ENCODE measurements around the gene ADGRD1.
"Not testable (repeated sequence)": the region's sequence is repeated elsewhere in the genome, so short reads cannot be mapped to it uniquely, and the experiment has no call there.

ADGRD1 gene

GRCh38 chr12:130937546-130937945, 16.2 kb upstream of the ADGRD1 start:
- not testable (repeated sequence) for DNase-seq (ENCODE audit: low spot score)

GRCh38 chr12:130938186-130938585, 15.5 kb upstream of the ADGRD1 start:
- DNase-seq (ENCODE audit: low spot score): no peak

DNA sequence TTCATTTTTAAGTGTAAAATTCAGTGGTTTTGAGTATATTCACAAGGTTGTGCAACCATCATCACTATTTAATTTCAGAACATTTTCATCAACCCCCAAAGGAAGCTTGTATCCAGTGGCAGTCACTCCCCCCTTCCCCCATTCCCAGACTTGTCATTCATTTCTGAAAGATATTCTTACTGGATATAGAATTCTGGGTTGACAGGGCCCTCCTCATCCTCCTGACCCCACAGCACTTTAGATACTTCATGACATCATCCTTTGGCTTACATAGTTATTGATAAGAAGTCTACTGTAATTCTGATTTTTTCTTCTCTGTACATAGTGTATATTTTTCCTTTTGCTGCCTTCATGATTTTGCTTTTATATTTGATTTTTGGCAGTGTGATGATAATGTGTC, 8.8 kb upstream of the ADGRD1 start:
- DNase-seq (ENCODE audit: low spot score): no peak

DNA sequence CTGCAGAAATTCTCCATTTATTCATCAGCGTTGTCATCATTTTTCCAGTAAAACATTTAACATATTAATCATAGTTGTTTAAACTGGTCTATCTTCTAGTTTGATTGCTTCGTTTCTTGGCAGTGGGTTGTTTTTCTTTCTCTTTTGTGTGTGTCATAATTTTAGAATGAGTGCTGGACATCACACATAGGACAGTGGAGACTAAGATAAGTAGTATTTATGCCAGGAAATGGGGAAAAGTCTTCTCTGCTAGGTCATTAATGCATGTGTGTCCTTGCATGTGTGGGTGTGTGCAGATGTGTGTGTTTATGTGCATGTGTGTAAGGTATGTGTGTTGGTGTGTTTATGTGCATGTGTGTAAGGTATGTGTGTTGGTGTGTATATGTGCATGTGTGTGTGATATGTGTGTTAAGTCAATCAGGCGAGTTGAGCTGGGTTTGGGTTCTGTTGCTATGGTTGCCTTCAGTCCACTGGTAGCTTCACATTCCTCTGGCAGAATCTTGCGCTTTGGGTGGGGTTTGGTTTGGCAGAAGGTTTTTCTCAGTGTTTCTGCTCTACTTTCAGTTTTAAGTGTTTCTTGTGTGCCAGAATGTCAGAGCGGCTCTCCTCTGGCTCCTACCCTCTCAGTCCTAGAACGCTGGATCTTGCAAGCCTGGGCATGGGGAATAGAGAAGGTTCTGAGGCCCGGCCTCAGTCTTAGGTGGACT, 7.8 kb upstream of the ADGRD1 start:
- DNase-seq (ENCODE audit: low spot score): no peak

GRCh38 chr12:130947028-130947613, 6.6 kb upstream of the ADGRD1 start:
- no peak for DNase-seq (ENCODE audit: low spot score)

GRCh38 chr12:130948136-130948535, 5.6 kb upstream of the ADGRD1 start:
- no peak for DNase-seq (ENCODE audit: low spot score)

DNA sequence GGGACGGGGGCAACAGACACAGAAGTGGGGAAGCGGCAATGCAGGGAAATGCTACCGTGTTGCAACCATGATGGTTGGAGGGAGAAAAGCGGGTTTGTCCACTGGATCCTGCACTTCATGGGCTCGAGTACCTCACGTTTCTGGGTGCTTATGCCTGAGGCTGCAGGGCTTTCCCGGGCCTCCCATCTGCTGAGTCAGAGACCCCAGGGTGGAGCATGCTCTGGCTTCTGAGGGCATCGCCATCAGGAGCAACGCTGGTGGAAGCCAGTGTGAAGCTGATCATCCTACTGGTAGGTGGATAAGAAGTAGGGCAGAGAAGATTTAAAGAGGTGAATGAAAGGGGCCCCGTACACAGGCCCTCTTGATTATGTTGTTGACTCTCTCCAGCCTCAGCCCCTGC, 5.0 kb upstream of the ADGRD1 start:
- DNase-seq (ENCODE audit: low spot score): no peak

DNA sequence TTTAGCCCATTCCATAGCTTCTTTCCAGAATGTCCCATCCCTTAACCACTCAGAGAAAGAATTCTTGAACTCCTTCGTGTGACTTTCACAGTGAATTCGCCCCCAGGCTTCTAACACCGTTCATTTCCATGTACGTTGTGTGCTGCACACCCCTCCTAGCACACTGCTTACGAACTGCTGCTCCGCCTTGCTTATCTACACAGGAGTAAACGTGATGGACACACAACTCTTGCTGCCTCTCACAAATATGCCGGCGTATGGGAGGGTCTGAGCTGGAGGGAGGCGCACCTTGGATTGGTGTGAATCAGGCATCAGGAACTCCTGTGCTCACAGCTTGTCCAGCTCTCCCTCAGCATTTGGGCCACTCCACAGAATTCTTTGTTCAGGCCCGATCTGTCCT, 3.9 kb upstream of the ADGRD1 start:
- no peak for DNase-seq (ENCODE audit: low spot score)

GRCh38 chr12:130951636-130952035, 2.1 kb upstream of the ADGRD1 start:
- DNase-seq (ENCODE audit: low spot score): no peak

DNA sequence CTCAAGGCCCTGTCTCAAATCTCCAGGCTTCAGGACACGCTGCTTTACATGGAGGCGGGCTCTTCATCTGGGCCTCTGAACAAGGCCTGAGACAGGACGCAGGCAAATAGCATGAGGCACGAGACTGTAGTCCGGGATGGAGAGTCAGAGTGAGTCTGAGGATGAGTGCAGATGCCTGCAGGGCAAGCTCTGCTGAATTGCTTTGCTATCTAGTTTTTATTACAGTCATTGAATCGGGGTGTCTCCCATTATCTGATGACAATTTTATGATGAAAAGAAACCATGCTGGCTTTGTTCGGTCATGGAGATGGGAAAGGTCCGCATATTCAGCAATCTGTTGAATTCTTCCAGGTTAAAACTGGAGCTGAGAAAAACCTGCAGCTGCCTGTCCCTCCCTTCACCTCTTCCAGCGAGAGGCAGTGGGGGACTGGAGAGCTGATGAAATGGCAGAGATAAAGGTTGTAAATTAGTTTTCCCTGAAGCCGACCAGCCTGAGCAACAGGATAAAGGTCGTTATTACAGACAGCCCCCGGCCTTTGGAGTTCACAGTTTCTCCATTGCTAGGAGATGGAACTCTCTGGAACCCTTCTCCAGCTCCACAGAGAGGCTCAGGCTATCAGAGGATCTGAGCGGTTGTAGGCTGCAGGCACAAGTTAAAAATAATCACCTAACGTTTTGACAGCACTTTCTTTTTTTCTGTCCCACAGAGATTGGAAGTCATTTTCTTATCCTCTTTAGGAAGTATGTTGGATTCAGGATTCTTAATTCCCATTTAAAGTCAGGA, 1.3 kb upstream of the ADGRD1 start:
- DNase-seq (ENCODE audit: low spot score): no peak

DNA sequence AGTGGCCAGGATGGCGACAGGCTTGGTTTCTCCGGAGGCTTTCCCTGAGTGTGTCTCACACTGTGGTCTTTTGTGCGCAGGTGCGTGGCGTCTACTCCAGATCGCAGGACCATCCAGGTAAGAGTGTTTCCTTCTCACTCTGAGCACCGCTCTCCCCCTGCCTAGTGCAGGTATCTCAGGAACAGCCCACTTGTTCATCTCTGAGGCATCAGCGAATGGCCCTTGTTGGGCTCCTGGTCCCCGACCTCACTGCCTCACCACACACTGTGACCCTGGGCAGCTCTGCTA, 781 bp downstream of the ADGRD1 start:
- no peak for DNase-seq (ENCODE audit: low spot score)

DNA sequence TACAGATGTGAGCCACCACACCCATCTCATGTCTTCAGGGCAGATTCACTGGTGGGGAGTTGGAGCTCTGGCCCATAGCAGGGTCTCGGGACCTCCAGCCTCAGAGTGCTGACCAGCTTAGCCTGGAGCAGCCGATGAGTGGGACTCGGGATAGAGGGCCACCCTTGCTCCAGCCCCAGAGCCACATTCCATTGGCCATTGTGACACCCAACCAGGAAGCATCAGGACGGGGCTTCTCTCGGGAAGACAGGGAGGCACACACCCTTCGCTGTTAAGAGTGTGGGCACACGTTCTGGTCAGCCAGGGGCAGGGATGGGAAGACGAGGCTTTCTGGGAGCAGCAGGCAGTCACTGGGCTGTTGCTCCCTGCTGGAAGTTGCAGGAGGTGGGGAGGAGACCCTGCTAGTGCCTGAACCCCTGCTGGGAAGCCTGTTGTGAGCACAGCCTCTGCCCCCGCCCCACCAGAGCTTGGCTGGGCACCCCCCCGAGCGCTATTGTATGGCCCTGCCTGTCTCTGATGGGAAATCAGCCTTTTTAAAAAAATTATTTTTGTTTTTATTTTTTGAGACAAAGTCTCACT, 1.6 kb downstream of the ADGRD1 start:
- no peak for DNase-seq (ENCODE audit: low spot score)

DNA sequence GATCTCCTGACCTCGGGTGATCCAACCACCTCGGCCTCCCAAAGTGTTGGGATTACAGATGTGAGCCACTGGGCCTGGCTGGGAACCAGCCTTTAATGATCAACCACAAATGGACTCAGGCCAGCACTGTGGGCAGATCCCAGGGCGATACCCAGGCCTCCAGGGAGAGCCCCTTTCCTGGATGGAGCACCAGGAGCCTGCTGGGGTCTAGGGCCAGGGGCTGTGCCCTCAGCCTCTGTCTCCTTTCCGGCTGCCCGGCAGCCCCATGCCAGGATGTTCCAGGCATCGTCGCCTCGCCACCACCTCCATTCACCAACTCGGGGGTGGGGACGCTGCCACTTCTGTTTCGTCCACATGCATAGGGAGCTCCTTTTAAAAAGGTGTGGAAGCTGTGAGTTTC, 2.3 kb downstream of the ADGRD1 start:
- DNase-seq (ENCODE audit: low spot score): no peak

GRCh38 chr12:130956456-130957303, 3.0 kb downstream of the ADGRD1 start:
- DNase-seq (ENCODE audit: low spot score): no peak

- no peak for DNase-seq (ENCODE audit: low spot score)
Observed at GRCh38 chr12:130957304-130957621, 3.6 kb downstream of the ADGRD1 start.

DNA sequence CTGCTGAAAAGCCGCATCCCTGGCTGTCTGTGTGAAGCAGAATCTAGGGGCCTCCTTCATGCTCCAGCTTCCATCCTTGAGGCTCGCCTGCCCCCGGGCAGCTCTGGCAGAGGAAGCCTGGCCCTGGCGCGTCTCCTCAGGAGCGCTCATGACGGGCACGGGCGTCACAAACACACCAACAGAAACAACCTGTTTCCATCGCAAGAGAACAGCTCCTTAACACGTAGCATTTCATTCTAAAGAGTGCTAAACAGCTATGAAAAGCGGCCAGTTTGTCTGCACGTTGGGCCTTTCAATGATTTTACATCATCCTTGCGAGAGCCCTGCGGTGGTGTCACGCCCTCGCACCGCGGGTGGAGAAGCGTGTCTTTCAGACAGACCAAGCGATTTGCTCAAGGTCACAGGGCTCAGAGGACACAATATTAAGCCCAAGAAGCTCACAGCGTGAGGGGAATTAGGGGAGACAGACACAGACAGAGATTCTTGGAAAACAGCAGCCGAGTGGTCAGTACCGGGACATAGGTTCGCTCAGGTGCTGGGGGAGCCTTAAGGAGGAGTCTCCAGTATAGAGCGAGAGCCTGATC, 4.9 kb downstream of the ADGRD1 start:
- no peak for DNase-seq (ENCODE audit: low spot score)

DNA sequence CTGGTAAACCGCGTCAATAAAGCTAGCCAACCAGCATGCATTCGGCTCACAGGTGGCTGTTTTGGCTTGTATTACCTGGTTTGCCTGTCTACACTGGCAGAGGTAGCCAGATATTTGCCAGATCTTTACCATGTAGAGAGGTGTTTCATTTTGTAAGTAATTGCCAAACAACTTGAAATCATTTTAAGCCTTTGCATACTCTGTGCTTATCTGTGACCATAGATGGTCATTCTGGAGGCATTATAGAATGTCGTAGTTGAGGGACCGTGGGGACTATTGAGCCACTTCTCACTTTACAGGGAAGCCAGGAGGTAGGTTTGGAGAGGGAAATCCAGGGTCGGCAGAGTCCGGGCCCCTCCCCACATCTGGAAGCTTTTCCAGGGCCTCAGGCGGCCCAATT, 5.9 kb downstream of the ADGRD1 start:
- DNase-seq (ENCODE audit: low spot score): no peak

- DNase-seq (ENCODE audit: low spot score): no peak
Observed at GRCh38 chr12:130960058-130960457, 6.4 kb downstream of the ADGRD1 start.

DNA sequence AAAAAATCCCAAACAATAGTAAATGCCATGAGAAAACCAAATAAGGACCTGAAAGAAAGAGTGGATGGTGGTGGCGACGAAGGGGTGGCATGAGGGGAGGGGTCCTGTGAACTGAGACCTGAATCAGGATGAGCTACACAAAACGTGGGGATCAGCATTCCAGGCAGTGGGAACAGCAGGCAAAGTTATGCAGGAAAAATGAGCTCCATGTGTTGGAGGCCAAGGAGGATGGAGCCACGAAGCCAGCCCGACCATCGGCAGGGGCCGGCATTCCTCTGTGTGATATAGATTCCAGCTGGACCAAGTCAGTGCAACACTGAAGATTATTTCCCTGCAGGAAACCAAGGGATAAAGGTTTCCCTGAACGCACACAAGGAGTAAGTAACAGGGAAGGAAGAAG, 7.1 kb downstream of the ADGRD1 start:
- DNase-seq (ENCODE audit: low spot score): no peak

DNA sequence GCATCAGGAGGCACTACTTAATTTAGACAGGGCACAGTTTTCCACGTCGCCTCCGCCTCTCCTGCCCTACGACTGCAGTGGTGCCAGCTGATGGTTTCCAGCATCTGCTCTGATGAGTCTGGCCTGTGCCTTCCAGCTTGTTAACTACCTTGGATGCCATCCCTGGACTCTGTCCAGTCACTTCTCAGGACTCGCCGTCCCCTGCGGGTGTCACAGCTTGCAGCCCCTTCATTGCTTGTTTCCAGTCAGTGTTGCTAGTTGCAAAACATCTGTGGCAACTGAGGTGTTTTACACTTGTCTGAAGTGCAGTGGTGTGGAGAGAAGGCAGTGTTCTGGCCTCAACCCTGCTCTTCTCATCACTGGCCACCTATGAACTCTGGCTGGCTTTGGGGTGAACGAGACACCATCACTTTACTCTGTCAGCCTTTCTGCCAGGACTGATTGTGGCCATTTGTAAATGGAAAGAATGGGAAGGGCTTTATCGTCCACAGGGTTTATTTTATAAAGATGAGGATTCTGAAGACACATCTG, 8.3 kb downstream of the ADGRD1 start:
- no peak for DNase-seq (ENCODE audit: low spot score)

GRCh38 chr12:130965214-130965613, 11.5 kb downstream of the ADGRD1 start:
- DNase-seq (ENCODE audit: low spot score): no peak

DNA sequence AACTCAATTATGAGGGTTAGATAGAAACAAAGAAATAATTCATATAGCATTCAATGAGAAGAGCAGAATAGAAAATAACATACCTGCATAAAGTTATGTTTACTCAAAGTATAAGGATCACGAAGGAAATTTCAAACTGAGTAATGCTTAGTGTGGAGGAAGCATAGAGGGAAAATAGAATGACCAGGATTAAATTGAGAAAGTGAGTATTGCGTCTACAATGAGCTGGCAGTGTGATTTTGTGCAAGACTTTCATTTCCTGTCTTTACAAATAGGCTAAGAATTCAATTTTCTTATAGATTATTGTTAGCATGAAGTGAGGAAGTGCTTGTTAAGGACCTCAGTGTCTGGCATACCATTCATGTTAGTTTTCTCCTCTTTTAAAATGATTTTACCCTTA, 12.0 kb downstream of the ADGRD1 start:
- DNase-seq (ENCODE audit: low spot score): no peak

All from hematopoietic multipotent progenitor cell treated with erythropoietin and hydrocortisone succinate and interleukin-3 and kit ligand, for 17 days (in vitro differentiated cells).